Common myeloid progenitor, CD34-positive (primary cell): ENCODE data around the gene IQGAP2.

Source experiments
- CTCF ChIA-PET: fragments of 350-600 bp; sonication (Branson Sonifier 250); formaldehyde crosslinking; loops from one replicate; lab custom pipeline; 2021; ENCODE audit warnings: antibody characterized with exemption; lab: Charles Lee
- POLR2A ChIA-PET: fragments of 350-600 bp; sonication (Branson Sonifier 250); formaldehyde crosslinking; loops from one replicate; lab custom pipeline; 2021; ENCODE audit warnings: antibody characterized with exemption; lab: Charles Lee
- DNase-seq, 3 donors: peaks; one replicate each; pipeline versions ENCODE4 v3.0.0 to v3.0.0-alpha.2; 2013
- H3K27ac ChIP-seq, 2 experiments: 1 replicate in 1 of 2; 2 replicates in 1 of 2; pipeline ENCODE4 v1.7.0; 2013; ENCODE audit warnings: inconsistent platforms in 2 of 2, low read length in 2 of 2, mild to moderate bottlenecking in 2 of 2, low read depth in 1 of 2, moderate library complexity in 1 of 2; ENCODE audit not compliant: severe bottlenecking in 2 of 2, insufficient read depth in 1 of 2, poor library complexity in 1 of 2
- H3K27me3 ChIP-seq, 5 experiments: replicated peaks in 2 of 5; 1 replicate in 3 of 5; 2 replicates in 2 of 5; pipeline versions ENCODE4 v1.6.1 to v1.7.0; 2013; ENCODE audit warnings: low read length in 4 of 5, mild to moderate bottlenecking in 2 of 5, moderate library complexity in 2 of 5, inconsistent platforms in 1 of 5; ENCODE audit not compliant: insufficient read depth in 5 of 5, control insufficient read depth in 4 of 5
- H3K36me3 ChIP-seq, 4 experiments: 1 replicate in 2 of 4; 2 replicates in 2 of 4; pipeline versions ENCODE4 v1.6.1 to v1.7.0; 2013; ENCODE audit warnings: low read length in 3 of 4, control low read depth in 1 of 4, mild to moderate bottlenecking in 1 of 4; ENCODE audit not compliant: control insufficient read depth in 4 of 4, insufficient read depth in 4 of 4
- H3K4me1 ChIP-seq, 4 experiments: 1 replicate in 3 of 4; 2 replicates in 1 of 4; pipeline versions ENCODE4 v1.6.1 to v1.7.1; 2013; ENCODE audit warnings: low read length in 3 of 4, mild to moderate bottlenecking in 3 of 4, control low read depth in 1 of 4, inconsistent platforms in 1 of 4, moderate library complexity in 1 of 4; ENCODE audit not compliant: control insufficient read depth in 4 of 4, insufficient read depth in 4 of 4; ENCODE audit errors: control extremely low read depth in 1 of 4
- H3K4me3 ChIP-seq, 7 experiments: 1 replicate in 4 of 7; 2 replicates in 3 of 7; pipeline versions ENCODE4 v1.5.1 to v1.7.0; 2013; ENCODE audit warnings: mild to moderate bottlenecking in 7 of 7, low read length in 6 of 7, moderate library complexity in 6 of 7, inconsistent platforms in 2 of 7, low read depth in 2 of 7, control low read depth in 1 of 7; ENCODE audit not compliant: insufficient read depth in 4 of 7, control insufficient read depth in 1 of 7; ENCODE audit errors: extremely low read depth in 1 of 7
- H3K9me3 ChIP-seq, 5 experiments: 1 replicate in 4 of 5; 2 replicates in 1 of 5; pipeline versions ENCODE4 v1.6.1 to v1.7.1; 2013; ENCODE audit warnings: low read length in 4 of 5, mild to moderate bottlenecking in 2 of 5, inconsistent platforms in 1 of 5, low read depth in 1 of 5, moderate library complexity in 1 of 5; ENCODE audit not compliant: control insufficient read depth in 4 of 5, insufficient read depth in 2 of 5; ENCODE audit errors: control extremely low read depth in 1 of 5
- WGBS: methylation state at CpG from one replicate; pipeline ENCODE4 v1.1.5; 2013; ENCODE audit not compliant: insufficient coverage; 5-methylcytosine and 5-hydroxymethylcytosine counted together

Gene IQGAP2

GRCh38 chr5:76487821-76488220, 84.7 kb downstream of the IQGAP2 start:
- CTCF ChIA-PET: interaction anchor here (1.0 to 1.6 kb wide), 7 partner anchors 9 to 71 kb away, joined by 3 to 4 read pairs (median 3); no protein-coding TSS in a partner anchor

GRCh38 chr5:76488969-76489368, 85.9 kb downstream of the IQGAP2 start:
- H3K4me1 ChIP-seq: peaks cover 0 to 33% (median 11%) of the 10 kb centered on the region in 4 experiments
- CTCF ChIA-PET: interaction anchor here (0.7 to 1.5 kb wide), 6 partner anchors 12 to 55 kb away, joined by 3 to 6 read pairs (median 3); no protein-coding TSS in a partner anchor
- WGBS: 98% methylated on average over 6 of the region's 6 CpGs

More at GRCh38 chr5:76487821-76488220, 84.7 kb downstream of the IQGAP2 start:
- POLR2A ChIA-PET: no interaction called here
- H3K4me1 ChIP-seq: peaks cover 0 to 40% (median 16%) of the 10 kb centered on the region in 4 experiments
- WGBS: 100% methylated on average over 1 of the region's 1 CpG
- no peaks in the 10 kb centered on the region for H3K9me3 ChIP-seq
- peaks cover 2 to 24% (median 14%) of the 10 kb centered on the region in 4 experiments for H3K36me3 ChIP-seq
- H3K27ac ChIP-seq: no peak overlapping the region
- no peak overlapping the region for H3K4me3 ChIP-seq
- no peak for DNase-seq
- no peaks in the 10 kb centered on the region for H3K27me3 ChIP-seq

DNA sequence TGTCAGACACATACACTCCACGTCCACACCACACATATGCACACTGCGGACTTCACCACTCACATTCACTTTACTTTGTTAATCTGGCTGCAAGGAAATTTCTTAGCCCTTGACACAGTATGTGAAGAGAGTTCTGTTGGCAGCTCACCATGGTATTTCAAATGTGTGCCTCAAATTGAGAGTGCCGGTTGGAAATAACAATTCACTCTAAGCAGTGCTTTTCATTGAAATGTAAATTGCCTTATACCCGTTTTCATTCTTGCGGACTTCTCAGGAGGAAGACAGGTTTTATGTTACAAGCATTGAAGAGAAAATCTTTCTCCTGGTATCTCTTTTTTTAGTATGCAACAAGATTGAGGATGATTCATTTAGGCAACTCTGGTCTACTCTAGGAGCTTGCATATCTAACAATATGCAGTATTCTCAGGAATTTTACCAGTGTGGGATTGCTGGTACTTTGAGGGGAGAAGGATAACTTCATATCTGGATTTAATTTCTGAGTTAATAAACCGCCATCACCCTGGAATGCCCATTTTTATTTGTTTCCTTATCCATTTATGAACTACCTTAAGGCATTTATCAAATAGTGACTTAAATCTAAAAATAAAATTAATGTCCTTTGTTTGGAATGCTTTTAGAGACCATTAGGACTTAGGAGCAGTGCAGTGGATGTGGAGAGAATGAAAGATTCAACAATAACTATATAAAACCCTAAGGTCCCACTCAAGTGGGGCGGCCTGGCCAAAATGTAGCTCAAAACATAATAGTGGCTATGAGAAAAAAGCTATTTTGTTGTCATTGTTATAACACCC, 87.0 kb downstream of the IQGAP2 start:
- no peak for DNase-seq
- 93% methylated on average over 3 of the region's 7 CpGs for WGBS
- peaks cover 0 to 23% (median 3%) of the 10 kb centered on the region in 4 experiments for H3K4me1 ChIP-seq
- ChIA-PET CTCF (interaction anchor here (0.6 to 1.5 kb wide), 4 partner anchors 30 to 62 kb away, joined by 3 read pairs; no protein-coding TSS in a partner anchor), POLR2A (no interaction called here)
- no peaks in the 10 kb centered on the region for H3K9me3 ChIP-seq
- no peak overlapping the region for H3K4me3 ChIP-seq
- no peaks in the 10 kb centered on the region for H3K27me3 ChIP-seq
- H3K27ac ChIP-seq: no peak overlapping the region
- H3K36me3 ChIP-seq: peaks cover 2 to 24% (median 13%) of the 10 kb centered on the region in 4 experiments

More at GRCh38 chr5:76488969-76489368, 85.9 kb downstream of the IQGAP2 start:
- no peak for DNase-seq
- Histone ChIP-seq H3K4me3 (no peak overlapping the region), H3K36me3 (peaks cover 2 to 25% (median 12%) of the 10 kb centered on the region in 4 experiments), H3K27ac (no peak overlapping the region), H3K27me3 (no peaks in the 10 kb centered on the region), H3K9me3 (no peaks in the 10 kb centered on the region)
- POLR2A ChIA-PET: no interaction called here

DNA sequence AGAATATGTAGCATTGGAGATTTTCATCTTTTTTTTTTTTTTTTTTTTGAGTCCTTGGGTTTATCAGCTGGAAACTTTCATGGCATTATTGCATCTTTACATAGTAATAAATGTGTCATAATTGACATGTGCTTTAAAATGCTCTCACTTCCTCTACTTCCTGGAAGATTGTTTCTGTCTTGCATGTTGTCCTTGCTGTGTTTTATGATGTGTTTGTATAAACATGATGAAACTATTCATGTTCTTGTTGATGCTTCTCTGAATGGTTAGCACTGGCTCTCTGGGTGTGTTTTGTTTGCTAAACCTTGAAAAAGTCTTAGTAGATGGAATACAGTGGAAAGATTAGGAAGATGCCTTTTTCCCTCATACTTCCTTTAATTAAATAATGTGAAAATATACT, 87.9 kb downstream of the IQGAP2 start:
- Histone ChIP-seq H3K27me3 (no peaks in the 10 kb centered on the region), H3K4me3 (no peak overlapping the region), H3K36me3 (peaks cover 4 to 22% (median 12%) of the 10 kb centered on the region in 4 experiments), H3K9me3 (no peaks in the 10 kb centered on the region), H3K4me1 (peaks cover 0 to 26% (median 4%) of the 10 kb centered on the region in 4 experiments), H3K27ac (no peak overlapping the region)
- DNase-seq: no peak
- ChIA-PET CTCF (interaction anchor here (0.6 to 0.7 kb wide), 2 partner anchors 31 to 63 kb away, joined by 3 read pairs; no protein-coding TSS in a partner anchor), POLR2A (no interaction called here)

GRCh38 chr5:76492819-76493189, 89.7 kb downstream of the IQGAP2 start:
- no peak overlapping the region for H3K27ac ChIP-seq
- no peak for DNase-seq
- POLR2A ChIA-PET: no interaction called here
- H3K27me3 ChIP-seq: no peaks in the 10 kb centered on the region
- H3K4me3 ChIP-seq: no peak overlapping the region
- H3K36me3 ChIP-seq: peaks cover 2 to 17% (median 10%) of the 10 kb centered on the region in 4 experiments
- CTCF ChIA-PET: no interaction called here
- WGBS: 91% methylated on average over 6 of the region's 6 CpGs
- H3K9me3 ChIP-seq: no peaks in the 10 kb centered on the region
- peaks cover 0 to 35% (median 7%) of the 10 kb centered on the region in 4 experiments for H3K4me1 ChIP-seq

DNA sequence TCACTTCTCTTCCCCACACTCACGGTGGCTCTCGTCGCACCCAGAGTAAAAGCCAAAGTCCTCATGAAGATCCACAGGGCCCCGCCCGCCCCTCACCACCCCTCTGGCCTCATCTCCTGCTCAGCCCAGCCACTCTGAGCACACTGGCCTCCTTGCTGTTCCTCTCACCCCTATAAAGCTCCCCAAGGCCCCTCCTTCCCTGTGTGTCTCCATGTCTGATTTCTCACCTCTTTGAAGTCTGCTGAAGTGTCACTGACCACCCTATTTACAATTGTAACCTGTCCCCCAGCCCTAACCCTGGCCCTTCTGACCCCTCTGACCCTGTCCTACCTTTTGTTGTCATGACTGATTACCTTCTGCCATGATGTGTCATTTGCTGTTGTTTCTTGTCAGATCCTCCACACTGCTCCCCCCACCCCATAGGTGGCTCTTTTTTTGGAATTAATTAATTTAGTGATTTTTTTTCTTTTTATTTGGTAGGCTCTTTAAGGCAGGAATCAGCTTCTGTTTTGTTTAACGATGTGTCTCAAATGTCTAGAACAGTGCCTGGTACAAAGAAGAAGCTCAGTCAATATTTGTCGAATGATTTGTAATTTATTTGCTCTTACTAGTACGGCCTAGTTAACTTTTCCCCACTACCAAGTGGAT, 90.2 kb downstream of the IQGAP2 start:
- ChIA-PET CTCF (interaction anchor here (0.8 kb wide), 1 partner anchor 11 kb away, joined by 3 read pairs; no protein-coding TSS in a partner anchor), POLR2A (no interaction called here)
- 100% methylated on average over 6 of the region's 8 CpGs for WGBS

More for the DNA sequence above, 90.2 kb downstream of the IQGAP2 start:
- DNase-seq: no peak
- Histone ChIP-seq H3K9me3 (no peaks in the 10 kb centered on the region), H3K27ac (no peak overlapping the region), H3K4me1 (peaks cover 0 to 37% (median 7%) of the 10 kb centered on the region in 4 experiments), H3K27me3 (no peaks in the 10 kb centered on the region), H3K4me3 (no peak overlapping the region), H3K36me3 (peaks cover 2 to 16% (median 10%) of the 10 kb centered on the region in 4 experiments)
